ENCODE measurements around the gene TRIP12. TPM values are rescaled to one million over a fixed set of nuclear protein-coding genes. Genes with fewer than 3 reads are reported as not detected.

Gene TRIP12
- total RNA-seq, 1 donor, result 210 TPM

DNA sequence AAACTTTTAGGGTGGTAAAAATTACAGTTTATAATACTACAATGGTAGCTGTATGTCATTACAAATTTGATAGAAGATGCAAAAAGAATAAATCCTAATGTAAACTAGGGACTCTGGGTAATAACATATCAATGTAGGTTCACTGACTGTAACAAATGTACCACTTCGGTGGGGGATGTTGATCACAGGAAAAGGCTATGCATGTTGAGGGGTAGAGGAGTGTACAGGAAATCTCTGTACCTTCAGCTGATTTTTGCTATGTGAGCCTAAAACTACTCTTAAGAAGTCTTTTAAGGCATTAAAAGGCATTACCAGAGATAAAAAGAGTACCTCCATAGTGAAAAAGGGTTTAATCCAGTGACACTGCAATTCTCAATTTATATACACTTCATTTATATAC is 25.0 kb downstream of the TRIP12 start:
- no peak for DNase-seq (ENCODE audit: low read depth)
- TF ChIP-seq, protein P1, sequence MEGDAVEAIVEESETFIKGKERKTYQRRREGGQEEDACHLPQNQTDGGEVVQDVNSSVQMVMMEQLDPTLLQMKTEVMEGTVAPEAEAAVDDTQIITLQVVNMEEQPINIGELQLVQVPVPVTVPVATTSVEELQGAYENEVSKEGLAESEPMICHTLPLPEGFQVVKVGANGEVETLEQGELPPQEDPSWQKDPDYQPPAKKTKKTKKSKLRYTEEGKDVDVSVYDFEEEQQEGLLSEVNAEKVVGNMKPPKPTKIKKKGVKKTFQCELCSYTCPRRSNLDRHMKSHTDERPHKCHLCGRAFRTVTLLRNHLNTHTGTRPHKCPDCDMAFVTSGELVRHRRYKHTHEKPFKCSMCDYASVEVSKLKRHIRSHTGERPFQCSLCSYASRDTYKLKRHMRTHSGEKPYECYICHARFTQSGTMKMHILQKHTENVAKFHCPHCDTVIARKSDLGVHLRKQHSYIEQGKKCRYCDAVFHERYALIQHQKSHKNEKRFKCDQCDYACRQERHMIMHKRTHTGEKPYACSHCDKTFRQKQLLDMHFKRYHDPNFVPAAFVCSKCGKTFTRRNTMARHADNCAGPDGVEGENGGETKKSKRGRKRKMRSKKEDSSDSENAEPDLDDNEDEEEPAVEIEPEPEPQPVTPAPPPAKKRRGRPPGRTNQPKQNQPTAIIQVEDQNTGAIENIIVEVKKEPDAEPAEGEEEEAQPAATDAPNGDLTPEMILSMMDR (IDR thresholded peaks at IDR 0.05; ENCODE audit: insufficient read depth, low read length), result no peak
- H3K4me3 ChIP-seq (ENCODE audit: low read depth, low read length), result no peak overlapping the region

DNA sequence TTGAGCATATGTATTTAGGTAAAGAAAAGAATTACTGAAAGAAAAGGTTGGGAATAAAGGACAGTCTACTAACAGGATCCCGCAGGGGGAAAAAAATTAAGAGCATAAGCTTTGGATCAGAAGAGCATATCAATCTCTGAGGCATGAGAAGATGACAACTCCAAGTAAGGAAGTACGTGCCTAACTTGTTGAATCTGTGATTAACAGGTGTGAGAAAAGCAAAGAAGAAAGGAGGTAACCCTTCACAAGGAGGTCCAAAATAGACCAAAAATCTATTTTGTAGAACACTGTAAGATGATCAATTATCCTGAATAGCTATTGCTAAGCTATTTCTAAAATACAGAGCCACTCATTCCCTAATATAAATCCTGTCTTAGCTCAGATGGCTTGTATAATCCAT is 32.8 kb downstream of the TRIP12 start:
- DNase-seq (ENCODE audit: low read depth), result no peak
- no peak overlapping the region for H3K4me3 ChIP-seq (ENCODE audit: low read depth, low read length)
- TF ChIP-seq, protein P1 (IDR thresholded peaks at IDR 0.05; ENCODE audit: insufficient read depth, low read length), result no peak

DNA sequence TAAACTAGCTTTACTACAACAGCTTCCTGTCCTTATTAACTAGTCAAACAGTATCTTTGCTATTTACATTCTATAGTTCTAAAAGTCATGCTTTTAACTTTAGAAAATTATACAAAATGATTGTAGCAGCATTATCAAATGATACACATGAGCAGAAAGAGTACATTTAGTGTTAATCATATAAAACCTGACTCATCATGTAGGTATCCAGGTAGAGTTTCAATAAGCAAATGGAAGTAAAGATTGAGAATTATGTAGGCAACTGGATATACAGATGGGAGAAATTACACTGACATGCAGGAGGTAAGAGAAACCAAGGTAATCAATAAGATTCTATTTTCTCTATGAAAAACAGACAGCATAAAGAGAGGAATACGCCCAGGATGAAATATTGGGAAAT is 33.8 kb downstream of the TRIP12 start:
- no peak overlapping the region for H3K4me3 ChIP-seq (ENCODE audit: low read depth, low read length)
- TF ChIP-seq, protein P1 (IDR thresholded peaks at IDR 0.05; ENCODE audit: insufficient read depth, low read length), result no peak
- DNase-seq (ENCODE audit: low read depth), result no peak

DNA sequence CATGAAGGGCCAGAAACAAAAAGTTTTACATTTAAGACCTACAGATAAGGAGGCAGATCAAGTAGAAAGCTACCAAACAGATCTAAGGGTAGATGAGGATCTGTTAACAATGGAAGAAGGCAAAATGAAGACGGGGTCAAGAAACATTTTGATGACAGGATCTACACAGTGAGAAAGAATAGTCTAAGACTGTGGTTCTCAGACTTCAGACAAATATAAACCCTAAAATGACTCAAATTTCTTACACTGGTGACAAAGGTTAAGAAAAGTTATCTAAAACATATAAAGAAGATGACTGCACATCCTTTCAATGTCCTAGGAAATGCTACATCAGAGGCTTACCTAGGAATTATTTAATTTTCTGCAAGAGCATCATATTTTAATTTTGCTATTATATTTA is 34.4 kb downstream of the TRIP12 start:
- DNase-seq (ENCODE audit: low read depth), result no peak
- no peak overlapping the region for H3K4me3 ChIP-seq (ENCODE audit: low read depth, low read length)
- TF ChIP-seq, protein P1 (IDR thresholded peaks at IDR 0.05; ENCODE audit: insufficient read depth, low read length), result no peak

DNA sequence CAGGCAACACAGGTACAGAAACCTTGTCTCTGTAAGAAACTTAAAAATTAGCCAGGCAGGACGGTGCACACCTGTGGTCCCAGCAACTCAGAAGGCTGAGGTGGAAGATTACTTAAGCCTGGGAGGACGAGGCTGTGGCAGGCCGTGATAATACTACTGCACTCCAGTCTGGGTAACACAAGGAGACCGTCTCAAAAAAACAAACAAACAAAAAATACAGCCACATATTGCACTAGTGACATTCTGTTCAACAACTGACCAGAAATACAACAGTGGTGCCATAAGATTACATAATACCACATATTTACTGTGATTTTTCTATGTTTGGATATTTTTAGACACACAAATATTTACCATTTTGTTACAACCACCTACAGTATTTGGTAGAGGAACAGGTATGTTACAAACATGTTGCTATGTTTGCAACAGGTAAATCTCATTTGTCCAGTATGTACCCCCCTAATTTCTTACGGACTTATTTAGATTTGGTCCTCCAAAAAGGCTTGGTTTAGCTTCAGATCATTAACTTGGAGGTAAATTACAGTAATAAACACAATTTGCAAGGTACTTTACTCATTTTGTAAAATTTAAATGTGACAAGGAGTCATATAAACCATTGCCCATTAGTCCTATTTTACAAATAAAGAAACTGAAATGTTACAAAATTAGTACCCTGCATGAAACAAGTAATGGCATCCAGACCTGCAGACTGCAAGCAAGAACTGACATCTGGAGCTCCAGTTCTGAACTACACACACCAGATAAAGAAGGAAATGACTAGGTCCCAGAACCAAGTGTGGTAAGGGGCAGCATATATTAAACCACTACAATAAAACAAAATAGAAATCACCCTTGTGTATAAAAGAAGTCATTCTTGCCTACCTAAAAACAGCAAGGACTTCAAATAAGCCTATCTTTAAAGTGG is 36.8 kb downstream of the TRIP12 start:
- TF ChIP-seq, protein P1 (IDR thresholded peaks at IDR 0.05; ENCODE audit: insufficient read depth, low read length), result no peak
- no peak for DNase-seq (ENCODE audit: low read depth)
- no peak overlapping the region for H3K4me3 ChIP-seq (ENCODE audit: low read depth, low read length)

DNA sequence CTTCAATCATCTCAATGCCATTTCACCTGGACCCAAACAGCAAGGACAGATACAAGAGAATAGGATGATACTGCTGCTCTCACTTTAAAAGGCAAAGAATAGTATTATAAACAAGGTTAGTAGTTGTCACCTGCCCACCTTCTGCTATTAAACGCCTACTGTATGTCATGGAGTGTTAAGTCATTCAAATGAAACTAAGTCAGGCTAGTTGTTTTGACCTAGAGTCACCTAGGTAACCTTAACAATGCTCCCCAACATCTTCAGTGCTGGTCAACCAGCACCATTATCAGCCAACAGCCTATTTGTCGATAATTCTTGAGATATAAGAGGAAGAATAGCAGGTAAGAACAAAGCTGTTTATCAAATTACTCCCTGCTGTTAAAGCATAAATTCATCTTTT is 39.2 kb downstream of the TRIP12 start:
- TF ChIP-seq, protein P1 (IDR thresholded peaks at IDR 0.05; ENCODE audit: insufficient read depth, low read length), result no peak
- DNase-seq (ENCODE audit: low read depth), result no peak
- no peak overlapping the region for H3K4me3 ChIP-seq (ENCODE audit: low read depth, low read length)
